Subcutaneous adipose tissue (tissue), 4 donors: ENCODE data around the gene MXD3. TPM values are rescaled to one million over a fixed set of nuclear protein-coding genes. Genes with fewer than 3 reads are reported as not detected.

Source experiments
- CTCF ChIP-seq: fragments of 450-650 bp; IDR thresholded peaks from one replicate; pipeline ENCODE4 v1.5.1; 2016; ENCODE audit warnings: low read depth, mild to moderate bottlenecking, control low read depth, antibody characterized with exemption, moderate library complexity
- total RNA-seq, 4 donors: library from RNA; depleted of rRNA; stranded (reverse); fragments of >200 nt; gene quantifications; one replicate each; pipeline ENCODE4 v1.1.0, GENCODE V29; 2016

Gene MXD3
- total RNA-seq, 4 donors from 2014 or later = 0.82 to 13.0 (median 6.7) TPM

DNA sequence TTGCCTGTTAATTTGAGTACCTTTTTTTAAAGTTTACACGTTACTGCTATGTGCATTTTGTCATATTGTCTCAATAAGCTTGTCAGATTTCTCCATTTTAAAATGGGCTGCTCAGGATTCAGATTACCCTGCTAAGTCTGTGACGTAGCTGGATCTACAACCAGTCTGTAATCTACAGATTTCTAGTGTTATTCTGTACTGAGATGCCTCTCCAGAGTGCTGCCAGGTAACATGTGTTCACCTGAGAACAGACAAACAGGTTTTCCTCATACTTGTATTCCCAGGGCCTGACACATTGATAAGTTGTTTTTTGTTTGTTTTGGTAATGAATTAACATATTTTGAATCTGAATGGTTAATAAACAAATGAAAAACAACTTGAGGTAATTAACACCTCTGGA, 23.5 kb downstream of the MXD3 start:
- no peak for TF ChIP-seq CTCF

- no peak for TF ChIP-seq CTCF
Measured at GRCh38 chr5:177276886-177277285, 34.8 kb downstream of the MXD3 start.

- TF ChIP-seq CTCF = no peak
Measured at GRCh38 chr5:177275883-177276282, 35.8 kb downstream of the MXD3 start.

DNA sequence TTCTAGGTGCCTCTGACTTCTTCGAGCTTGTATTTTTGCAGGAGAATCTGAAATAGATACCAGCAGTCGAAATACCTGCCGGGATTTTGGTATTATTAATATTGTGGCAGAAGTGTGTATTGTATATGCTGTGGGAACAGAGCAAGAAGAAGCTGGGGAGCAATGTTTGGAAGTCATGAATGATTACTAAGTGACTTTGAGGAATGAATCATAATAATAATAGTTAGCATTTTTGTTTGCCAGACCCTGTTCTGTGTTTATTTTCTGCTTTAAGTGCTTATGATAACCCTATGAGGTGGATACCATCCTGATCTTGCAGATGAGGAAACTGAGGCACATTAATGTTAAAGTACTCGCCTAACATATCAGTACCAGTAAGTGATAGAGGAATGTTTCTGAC, 40.6 kb downstream of the MXD3 start:
- no peak for TF ChIP-seq CTCF

- TF ChIP-seq CTCF = no peak
Measured at GRCh38 chr5:177270653-177271052, 41.0 kb downstream of the MXD3 start.

GRCh38 chr5:177269976-177270375, 41.7 kb downstream of the MXD3 start:
- no peak for TF ChIP-seq CTCF

GRCh38 chr5:177269232-177269895, 42.3 kb downstream of the MXD3 start:
- no peak for TF ChIP-seq CTCF
